Measurements from ENCODE around the gene ACR. TPM values are rescaled to one million over a fixed set of nuclear protein-coding genes. Genes with fewer than 3 reads are reported as not detected.

Gene ACR
- total and polyA plus RNA-seq, 2 of the 4 experiments (the other 2 are of a cell fraction): not detected

GRCh38 chr22:50715776-50716175 is 22.2 kb upstream of the ACR start:
- ChIA-PET POLR2A (ENCODE audit: unreplicated experiment) (no interaction called here), CTCF (no interaction called here)
- Histone ChIP-seq H3K18ac (ENCODE audit: low read depth, low read length) (no peak overlapping the region), H3K4me3 (ENCODE audit: insufficient read depth, low read depth, low read length) (no peak overlapping the region), H3K27me3 (ENCODE audit: control insufficient read depth, insufficient read depth, low read length) (peaks cover 14% of the 10 kb centered on the region; the same call in 1 of the 2 replicates), H2BK20ac (ENCODE audit: low read depth, low read length) (no peak overlapping the region), H2AK9ac (replicated peaks; ENCODE audit: low read depth, low read length, poor library complexity) (no peak overlapping the region), H3K4ac (ENCODE audit: low read depth, low read length) (no peak overlapping the region), H2BK120ac (ENCODE audit: low read depth, low read length) (no peak overlapping the region), H4K5ac (ENCODE audit: low read depth, low read length) (no peak overlapping the region), H3K4me2 (ENCODE audit: low read depth, low read length) (no peak overlapping the region), H2BK15ac (ENCODE audit: low read depth, low read length) (no peak overlapping the region), H3K14ac (replicated peaks; ENCODE audit: low read depth, low read length) (no peak overlapping the region), H3K23ac (ENCODE audit: low read depth, low read length) (no peak overlapping the region), H4K8ac (ENCODE audit: low read depth in 2 of 2, low read length in 2 of 2) (no peak overlapping the region), H3K56ac (ENCODE audit: extremely low read depth, insufficient read depth, low read length) (no peak overlapping the region), H2BK5ac (ENCODE audit: low read depth, low read length, poor library complexity, severe bottlenecking) (no peak overlapping the region), H3K9me3 (ENCODE audit: control insufficient read depth, insufficient read depth, low read length) (no peaks in the 10 kb centered on the region), H4K20me1 (ENCODE audit: insufficient read depth, low read length) (no peaks in the 10 kb centered on the region), H3K4me1 (ENCODE audit: control insufficient read depth, insufficient read depth, low read length) (no peaks in the 10 kb centered on the region), H3K36me3 (ENCODE audit: control insufficient read depth, insufficient read depth, low read length) (no peaks in the 10 kb centered on the region), H3K9me1 (ENCODE audit: insufficient read depth, low read length) (peaks cover 4% of the 10 kb centered on the region), H3K9ac (ENCODE audit: low read depth, low read length) (no peak overlapping the region), H3K27ac (ENCODE audit: insufficient read depth, low read length) (no peak overlapping the region), H4K91ac (ENCODE audit: insufficient read depth, low read depth, low read length) (no peak overlapping the region), H2AFZ (replicated peaks; ENCODE audit: low read length, poor library complexity) (no peak overlapping the region), H3K79me1 (ENCODE audit: low read depth in 1 of 2, low read length in 2 of 2) (no peaks in the 10 kb centered on the region), H2AK5ac (ENCODE audit: low read depth, low read length) (no peak overlapping the region)
- no TSS peak for BruUV-seq (replicated peaks)
- DNase-seq (no peak), ATAC-seq (ENCODE audit: low read depth) (no peak)
- dilution Hi-C loops (cut with HindIII; ENCODE audit: low sequenced_read_pairs, unreplicated experiment) (no loop called here), in situ Hi-C loops (cut with MboI; ENCODE audit: low sequenced_read_pairs) (no loop called here), intact Hi-C loops (cut with micrococcal nuclease) (no loop called here)
- no peak for TF ChIP-seq CEBPB (IDR thresholded peaks at IDR 0.05; ENCODE audit: low read depth, low read length)
- WGBS, 2 experiments (ENCODE audit: extremely low coverage in 2 of 2, insufficient read length in 1 of 2): 43% methylated on average over 1 of the region's 7 CpGs; no CpG with 5 or more reads in 1 of the 2 experiments

Measured in IMR-90 (cell line).